Astrocyte (in vitro differentiated cells and primary cell): ENCODE results near the gene IP6K1.

Experiments used
- EZH2 ChIP-seq: IDR thresholded peaks from 2 replicates; pipeline ENCODE4 v1.6.1; 2012; ENCODE audit warnings: mild to moderate bottlenecking, low read length, inconsistent platforms; ENCODE audit not compliant: insufficient read depth
- TF ChIP-seq, protein P1 (sequence below): IDR thresholded peaks from 2 replicates; pipeline ENCODE4 v1.5.1; 2011; ENCODE audit warnings: low read depth, mild to moderate bottlenecking, inconsistent platforms, low read length, moderate library complexity; ENCODE audit not compliant: insufficient read depth

GRCh38 chr3:49803465-49804140 lies 17.3 kb upstream of the IP6K1 start:
- TF ChIP-seq, protein P1, sequence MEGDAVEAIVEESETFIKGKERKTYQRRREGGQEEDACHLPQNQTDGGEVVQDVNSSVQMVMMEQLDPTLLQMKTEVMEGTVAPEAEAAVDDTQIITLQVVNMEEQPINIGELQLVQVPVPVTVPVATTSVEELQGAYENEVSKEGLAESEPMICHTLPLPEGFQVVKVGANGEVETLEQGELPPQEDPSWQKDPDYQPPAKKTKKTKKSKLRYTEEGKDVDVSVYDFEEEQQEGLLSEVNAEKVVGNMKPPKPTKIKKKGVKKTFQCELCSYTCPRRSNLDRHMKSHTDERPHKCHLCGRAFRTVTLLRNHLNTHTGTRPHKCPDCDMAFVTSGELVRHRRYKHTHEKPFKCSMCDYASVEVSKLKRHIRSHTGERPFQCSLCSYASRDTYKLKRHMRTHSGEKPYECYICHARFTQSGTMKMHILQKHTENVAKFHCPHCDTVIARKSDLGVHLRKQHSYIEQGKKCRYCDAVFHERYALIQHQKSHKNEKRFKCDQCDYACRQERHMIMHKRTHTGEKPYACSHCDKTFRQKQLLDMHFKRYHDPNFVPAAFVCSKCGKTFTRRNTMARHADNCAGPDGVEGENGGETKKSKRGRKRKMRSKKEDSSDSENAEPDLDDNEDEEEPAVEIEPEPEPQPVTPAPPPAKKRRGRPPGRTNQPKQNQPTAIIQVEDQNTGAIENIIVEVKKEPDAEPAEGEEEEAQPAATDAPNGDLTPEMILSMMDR = no peak
- no peak for TF ChIP-seq EZH2
